GM19035 (cell line): Measurements from ENCODE around the gene CDX1.

Experiments
- ATAC-seq: cut with Tn5 transposase; IDR thresholded peaks from one replicate; pipeline ENCODE4 v1.9.1; 2021; ENCODE audit not compliant: unreplicated experiment

CDX1 gene

GRCh38 chr5:150203832-150204589 lies 37.4 kb downstream of the CDX1 start:
- ATAC-seq: no peak

GRCh38 chr5:150204590-150204960 lies 38.0 kb downstream of the CDX1 start:
- ATAC-seq: no peak

GRCh38 chr5:150206098-150206778 lies 39.7 kb downstream of the CDX1 start:
- ATAC-seq: no peak

GRCh38 chr5:150206779-150207115 lies 40.2 kb downstream of the CDX1 start:
- no peak for ATAC-seq

- no peak for ATAC-seq
These were observed 41.9 kb downstream of the CDX1 start for GRCh38 chr5:150208187-150209098.

GRCh38 chr5:150209099-150209635 lies 42.6 kb downstream of the CDX1 start:
- no peak for ATAC-seq

- ATAC-seq: no peak
These were observed 44.1 kb downstream of the CDX1 start for GRCh38 chr5:150210644-150211043.

- ATAC-seq: no peak
These were observed 44.8 kb downstream of the CDX1 start for GRCh38 chr5:150211156-150212030.

- ATAC-seq: no peak
These were observed 47.0 kb downstream of the CDX1 start for GRCh38 chr5:150213530-150213929.

- no peak for ATAC-seq
These were observed 47.7 kb downstream of the CDX1 start for GRCh38 chr5:150214289-150214688.

- no peak for ATAC-seq
These were observed 49.7 kb downstream of the CDX1 start for GRCh38 chr5:150215979-150216944.

- no peak for ATAC-seq
These were observed 50.5 kb downstream of the CDX1 start for GRCh38 chr5:150217038-150217437.

- ATAC-seq: peak; percentile 85
These were observed 51.5 kb downstream of the CDX1 start for GRCh38 chr5:150217873-150218692.

GRCh38 chr5:150218693-150219035 lies 52.1 kb downstream of the CDX1 start:
- ATAC-seq: no peak

- ATAC-seq: no peak
These were observed 52.6 kb downstream of the CDX1 start for GRCh38 chr5:150219142-150219541.

GRCh38 chr5:150219861-150220260 lies 53.3 kb downstream of the CDX1 start:
- ATAC-seq: no peak

GRCh38 chr5:150221471-150221870 lies 54.9 kb downstream of the CDX1 start:
- no peak for ATAC-seq

- ATAC-seq: no peak
These were observed 56.3 kb downstream of the CDX1 start for GRCh38 chr5:150222906-150223305.

GRCh38 chr5:150223474-150223873 lies 56.9 kb downstream of the CDX1 start:
- ATAC-seq: no peak
